Heart left ventricle (tissue), 16 donors: Measurements from ENCODE around the gene SRSF8. TPM values are rescaled to one million over a fixed set of nuclear protein-coding genes. Genes with fewer than 3 reads are reported as not detected.

ENCODE experiments used
- ATAC-seq, 4 donors: fragments of 200-7000 bp; cut with Tn5 transposase; one replicate each; pipeline ENCODE4 v1.9.1; 2020 to 2022; ENCODE audit warnings: moderate library complexity in 4 of 4, mild to moderate bottlenecking in 3 of 4, moderate number of reproducible peaks in 1 of 4
- DNase-seq, 5 donors: peaks; one replicate each; pipeline ENCODE4 v3.0.0-alpha.2; 2020
- H3K27ac ChIP-seq, 12 donors: fragments of 200-600 bp; sonication (generic) in 4 of 12; one replicate each; pipeline versions ENCODE4 v1.5.0 to v1.8.0; 2016 to 2022; ENCODE audit warnings: mild to moderate bottlenecking in 2 of 12
- H3K27me3 ChIP-seq, 9 donors: fragments of 200-600 bp; sonication (generic) in 2 of 9; one replicate each; pipeline versions ENCODE4 v1.5.1 to v1.8.0; 2016 to 2022; ENCODE audit warnings: mild to moderate bottlenecking in 3 of 9
- H3K36me3 ChIP-seq, 9 donors: fragments of 200-600 bp; sonication (generic) in 2 of 9; one replicate each; pipeline versions ENCODE4 v1.5.0 to v1.8.0; 2018 to 2022; ENCODE audit warnings: mild to moderate bottlenecking in 2 of 9
- H3K4me1 ChIP-seq, 12 donors: fragments of 200-600 bp; sonication (generic) in 4 of 12; one replicate each; pipeline versions ENCODE4 v1.5.0 to v1.8.0; 2016 to 2022; ENCODE audit warnings: mild to moderate bottlenecking in 3 of 12
- H3K4me3 ChIP-seq, 12 donors: fragments of 200-600 bp; sonication (generic) in 4 of 12; one replicate each; pipeline versions ENCODE4 v1.5.0 to v1.8.0; 2017 to 2022; ENCODE audit warnings: mild to moderate bottlenecking in 9 of 12, moderate library complexity in 4 of 12
- H3K9me3 ChIP-seq, 12 donors: fragments of 200-600 bp; sonication (generic) in 4 of 12; one replicate each; pipeline versions ENCODE4 v1.5.0 to v1.8.0; 2016 to 2022; ENCODE audit warnings: mild to moderate bottlenecking in 1 of 12
- CTCF ChIP-seq, 12 donors: fragments of 200-600 bp; sonication (generic) in 4 of 12; IDR thresholded peaks; one replicate each; pipeline versions ENCODE4 v1.5.0 to v1.8.0; 2018 to 2022; ENCODE audit warnings: antibody characterized with exemption in 12 of 12, mild to moderate bottlenecking in 5 of 12
- POLR2A ChIP-seq, 2 donors: fragments of 450-650 bp; IDR thresholded peaks; one replicate each; pipeline ENCODE4 v1.6.1; 2017; ENCODE audit warnings: antibody characterized with exemption in 2 of 2, mild to moderate bottlenecking in 2 of 2, moderate library complexity in 2 of 2
- WGBS, 4 donors: extraction: QIAGEN DNeasy Blood & Tissue Kit in 2 of 4; methylation state at CpG; one replicate each; pipeline versions ENCODE4 v1.1.5 to v1.1.7; 2013 to 2018; 5-methylcytosine and 5-hydroxymethylcytosine counted together
- intact Hi-C, 10 donors: fragments of 100-400 bp; cut with DNase I; formaldehyde crosslinking; loops; one replicate each; pipeline versions ENCODE4 v1.11.1 to v1.14.2; 2022
- polyA plus RNA-seq, 2 donors: library from polyadenylated mRNA; stranded (reverse); fragments of 200-250 nt; gene quantifications; one replicate each; pipeline ENCODE4 v1.2.3, GENCODE V29; 2013
- total RNA-seq, 9 donors: library from RNA; depleted of rRNA in 2 of 9; stranded (reverse); fragments of >200 nt in 2 of 9; fragmentation: NEBNext Ultra II Directional in 3 of 9; extraction: Animal tissue kit (Norgen Biotek cat#: 25700) in 3 of 9; gene quantifications; one replicate each; pipeline versions ENCODE4 v1.1.0 to v1.2.4, GENCODE V29; 2016 to 2023
- donor health status: ischemic (EF 13 %, LVEDD 7.1; RV severe dilation, severe dysfunction).
- donor health status: healthy with polysubstance abuse.
- donor health status: DM: no; HTN: yes; CAD: no.
- donor health status: DM: no; HTN: no; CAD: no.
- donor health status: ischemic (EF 25% LVEDD 6.9; RV normal size, moderate dysfunction).
- donor health status: ischemic (EF 25% LVEDD 5.7; RV mildly dilated, moderate dysfunction).
- donor health status: healthy.
- donor health status: DM: yes; HTN: yes; CAD: no.
- donor health status: ischemic (EF 35%, LVEDD 5.7; RV mildly dilated, moderate dysfunction).
- donor health status: nonischemic (EF 11% LVEDD 7.7; RV severe dilation, severe dysfunction).
- donor health status: DM: yes; HTN: yes; CAD: no.
- donor health status: PGD.
- donor health status: ischemic (EF 29% LVEDD 5.4; RV normal size, mild dysfunction).
- donor health status: nonischemic (EF 23%, LVEDD 6.1; RV moderate dilation, normal function).

Gene SRSF8
- total and polyA plus RNA-seq, 11 donors = 20.0 to 26.5 (median 22.7) TPM

GRCh38 chr11:95092549-95093324 lies 26.0 kb downstream of the SRSF8 start:
- H3K4me1 ChIP-seq = peaks cover 0 to 60% (median 28%) of the 10 kb centered on the region in 12 donors
- no peak for DNase-seq
- H3K36me3 ChIP-seq = no peaks in the 10 kb centered on the region
- H3K27me3 ChIP-seq = no peaks in the 10 kb centered on the region
- WGBS, 4 donors = 52 to 58% (median 54%) methylated on average over 5 of the region's 5 CpGs
- peak overlapping the region in 1 of 12 donors; percentile 23 for H3K27ac ChIP-seq
- TF ChIP-seq CTCF (IDR thresholded peaks at IDR 0.05) (peak in 9 of 12 donors; percentile 7 to 49 (median 30)), POLR2A (IDR thresholded peaks at IDR 0.05) (no peak)
- ATAC-seq = no peak
- no peak overlapping the region for H3K4me3 ChIP-seq
- intact Hi-C loops = loop anchor here in 2 of 10 donors (5.0 kb wide), 1 partner anchor 55 kb away; no protein-coding TSS in a partner anchor
- no peaks in the 10 kb centered on the region for H3K9me3 ChIP-seq

- Histone ChIP-seq H3K9me3 (no peaks in the 10 kb centered on the region), H3K4me3 (no peak overlapping the region), H3K27ac (no peak overlapping the region), H3K36me3 (no peaks in the 10 kb centered on the region), H3K4me1 (peaks cover 0 to 58% (median 28%) of the 10 kb centered on the region in 12 donors), H3K27me3 (no peaks in the 10 kb centered on the region)
- 92 to 95% (median 93%) methylated on average over 3 of the region's 3 CpGs for WGBS, 4 donors
- no peak for ATAC-seq
- no peak for DNase-seq
- intact Hi-C loops = loop anchor here in 2 of 10 donors (5.0 kb wide), 1 partner anchor 54 kb away; no protein-coding TSS in a partner anchor
- TF ChIP-seq POLR2A (IDR thresholded peaks at IDR 0.05) (no peak), CTCF (IDR thresholded peaks at IDR 0.05) (no peak)
Measured at GRCh38 chr11:95093548-95093947, 26.8 kb downstream of the SRSF8 start.

DNA sequence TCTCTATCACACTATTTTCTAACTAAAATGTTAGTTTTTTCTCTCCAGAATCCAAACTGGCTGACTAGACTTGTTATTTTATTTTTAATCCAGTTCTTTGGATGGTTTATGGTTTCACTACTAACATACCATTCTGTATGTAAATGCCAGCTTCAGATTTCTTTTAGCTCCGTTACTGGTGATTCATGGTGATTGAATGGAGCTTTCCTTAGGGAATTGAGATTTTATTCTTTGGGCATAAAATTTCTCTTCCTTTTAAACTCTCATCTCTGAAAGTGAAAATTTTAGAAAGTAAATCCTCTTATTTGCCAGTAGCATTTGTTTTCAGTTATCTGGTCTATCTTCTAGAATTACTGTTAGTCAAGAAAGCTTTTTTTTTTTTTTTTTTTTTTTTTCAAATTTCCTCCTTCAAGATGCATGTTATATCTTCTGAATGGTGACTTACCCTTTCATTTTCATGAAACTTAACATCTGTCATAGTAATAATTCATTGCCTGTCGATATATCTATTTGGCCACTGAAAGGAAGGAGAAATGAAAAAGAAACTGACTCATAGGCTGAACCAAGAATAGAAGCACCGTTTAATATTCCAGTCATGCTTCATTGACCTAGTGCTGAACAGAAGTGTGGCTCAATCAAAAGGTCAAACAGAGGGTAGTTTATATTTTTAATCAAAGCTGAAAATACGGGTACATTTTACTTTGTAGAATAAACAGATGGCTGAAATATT lies 29.3 kb downstream of the SRSF8 start:
- no peaks in the 10 kb centered on the region for H3K36me3 ChIP-seq
- intact Hi-C loops = loop anchor here in 2 of 10 donors (5.0 kb wide), 2 partner anchors 41 to 56 kb away; no protein-coding TSS in a partner anchor
- 33 to 44% (median 38%) methylated on average over 4 of the region's 4 CpGs for WGBS, 4 donors
- H3K9me3 ChIP-seq = no peaks in the 10 kb centered on the region
- H3K27ac ChIP-seq = peak overlapping the region in 3 of 12 donors; percentile 2 to 76 (median 26)
- ATAC-seq = peak in 3 of 4 donors; percentile 60 to 75 (median 60)
- H3K4me1 ChIP-seq = peaks cover 0 to 48% (median 18%) of the 10 kb centered on the region in 12 donors
- TF ChIP-seq POLR2A (IDR thresholded peaks at IDR 0.05) (no peak), CTCF (IDR thresholded peaks at IDR 0.05) (no peak)
- H3K27me3 ChIP-seq = no peaks in the 10 kb centered on the region
- no peak for DNase-seq
- H3K4me3 ChIP-seq = peak overlapping the region in 1 of 12 donors; percentile 18

GRCh38 chr11:95097209-95097608 lies 30.5 kb downstream of the SRSF8 start:
- no peak overlapping the region for H3K27ac ChIP-seq
- DNase-seq (no peak), ATAC-seq (no peak)
- peaks cover 0 to 36% (median 10%) of the 10 kb centered on the region in 12 donors for H3K4me1 ChIP-seq
- intact Hi-C loops = loop anchor here in 2 of 10 donors (5.0 kb wide), 2 partner anchors 40 to 55 kb away; no protein-coding TSS in a partner anchor
- no peaks in the 10 kb centered on the region for H3K9me3 ChIP-seq
- WGBS, 4 donors = 68 to 78% (median 73%) methylated on average over 3 of the region's 3 CpGs
- H3K4me3 ChIP-seq = no peak overlapping the region
- no peaks in the 10 kb centered on the region for H3K27me3 ChIP-seq
- no peak for TF ChIP-seq CTCF (IDR thresholded peaks at IDR 0.05)
- no peak for TF ChIP-seq POLR2A (IDR thresholded peaks at IDR 0.05)
- peaks cover 0 to 7% (median 0%) of the 10 kb centered on the region in 9 donors for H3K36me3 ChIP-seq
